HG02623 (cell line): ENCODE data around the gene CFD.
"Not testable (repeated sequence)": the region's sequence is repeated elsewhere in the genome, so short reads cannot be mapped to it uniquely, and the experiment has no call there.

ENCODE experiments used
- ATAC-seq: cut with Tn5 transposase; IDR thresholded peaks from one replicate; pipeline ENCODE4 v1.9.1; 2021; ENCODE audit warnings: moderate library complexity; ENCODE audit not compliant: unreplicated experiment

Gene CFD

GRCh38 chr19:852136-853013 is 7.1 kb upstream of the CFD start, which contains the start of gene ELANE:
Gene ELANE, plus strand, starts transcription at chr19:852303. Its CDS starts 26 bp downstream, at chr19:852329.
- no peak for ATAC-seq

- no peak for ATAC-seq
Observed at GRCh38 chr19:853014-853585, 6.4 kb upstream of the CFD start.

GRCh38 chr19:853614-854220 is 5.7 kb upstream of the CFD start:
- ATAC-seq = not testable (repeated sequence)

- ATAC-seq = no peak
Observed at GRCh38 chr19:854549-854948, 4.9 kb upstream of the CFD start.

- no peak for ATAC-seq
Observed at GRCh38 chr19:855142-855541, 4.3 kb upstream of the CFD start.

GRCh38 chr19:855566-856120 is 3.8 kb upstream of the CFD start:
- ATAC-seq = no peak

GRCh38 chr19:858284-858683 is 1.2 kb upstream of the CFD start:
- no peak for ATAC-seq

- ATAC-seq = no peak
Observed at GRCh38 chr19:861141-861755, 1.8 kb downstream of the CFD start.

- no peak for ATAC-seq
Observed at GRCh38 chr19:861756-862580, 2.5 kb downstream of the CFD start.

GRCh38 chr19:862581-863314 is 3.3 kb downstream of the CFD start:
- no peak for ATAC-seq

GRCh38 chr19:863315-863620 is 3.8 kb downstream of the CFD start:
- ATAC-seq = no peak

GRCh38 chr19:866769-867300 is 7.4 kb downstream of the CFD start:
- no peak for ATAC-seq

- ATAC-seq = no peak
Observed at GRCh38 chr19:867301-867793, 7.9 kb downstream of the CFD start.

GRCh38 chr19:867855-868457 is 8.5 kb downstream of the CFD start:
- ATAC-seq = no peak

GRCh38 chr19:868458-869244 is 9.2 kb downstream of the CFD start:
- ATAC-seq = no peak

- ATAC-seq = no peak
Observed at GRCh38 chr19:869245-870177, 10.0 kb downstream of the CFD start.

- ATAC-seq = no peak
Observed at GRCh38 chr19:870314-870713, 10.8 kb downstream of the CFD start.
